Mesendoderm (in vitro differentiated cells): ENCODE results near the gene BDKRB2.

Experiments
- DNase-seq: peaks from one replicate; pipeline ENCODE4 v3.0.0; 2013
- H2AK5ac ChIP-seq: 2 replicates; pipeline ENCODE4 v1.6.1; 2013; ENCODE audit warnings: low read length, inconsistent platforms
- H2BK120ac ChIP-seq: 2 replicates; pipeline ENCODE4 v1.6.1; 2013; ENCODE audit warnings: low read depth, mild to moderate bottlenecking, low read length, moderate library complexity, mixed read lengths
- H2BK15ac ChIP-seq: replicated peaks from 2 replicates; pipeline ENCODE4 v1.6.1; 2013; ENCODE audit warnings: low read depth, mild to moderate bottlenecking, moderate library complexity
- H2BK5ac ChIP-seq: 2 replicates; pipeline ENCODE4 v1.6.1; 2013; ENCODE audit warnings: low read length, inconsistent platforms
- H3K18ac ChIP-seq: 2 replicates; pipeline ENCODE4 v1.6.1; 2013; ENCODE audit warnings: mild to moderate bottlenecking, low read length, mixed read lengths
- H3K23ac ChIP-seq: one replicate; pipeline ENCODE4 v1.6.1; 2013; ENCODE audit warnings: low read length
- H3K27ac ChIP-seq: 2 replicates; pipeline ENCODE4 v1.5.1; 2013; ENCODE audit warnings: low read depth, mild to moderate bottlenecking, inconsistent platforms, low read length, moderate library complexity
- H3K27me3 ChIP-seq: 2 replicates; pipeline ENCODE4 v1.6.1; 2013; ENCODE audit warnings: low read length, control low read depth, mild to moderate bottlenecking, inconsistent platforms; ENCODE audit not compliant: insufficient read depth, poor library complexity
- H3K36me3 ChIP-seq: 2 replicates; pipeline ENCODE4 v1.6.1; 2013; ENCODE audit warnings: low read length, inconsistent platforms; ENCODE audit not compliant: control insufficient read depth, insufficient read depth
- H3K4ac ChIP-seq: one replicate; pipeline ENCODE4 v1.6.1; 2013; ENCODE audit warnings: low read depth, mild to moderate bottlenecking, low read length, moderate library complexity
- H3K4me1 ChIP-seq: 2 replicates; pipeline ENCODE4 v1.6.1; 2013; ENCODE audit warnings: low read depth, low read length, inconsistent platforms; ENCODE audit not compliant: control insufficient read depth
- H3K4me2 ChIP-seq: 2 replicates; pipeline ENCODE4 v1.6.1; 2013; ENCODE audit warnings: low read length
- H3K4me3 ChIP-seq: 2 replicates; pipeline ENCODE4 v1.5.1; 2013; ENCODE audit warnings: mild to moderate bottlenecking, low read length
- H3K56ac ChIP-seq: one replicate; pipeline ENCODE4 v1.6.1; 2013; ENCODE audit warnings: low read length
- H3K79me1 ChIP-seq: 2 replicates; pipeline ENCODE4 v1.6.1; 2013; ENCODE audit warnings: low read length, inconsistent platforms
- H3K79me2 ChIP-seq: 2 replicates; pipeline ENCODE4 v1.6.1; 2013; ENCODE audit warnings: mild to moderate bottlenecking, low read length; ENCODE audit not compliant: control insufficient read depth, insufficient read depth
- H3K9ac ChIP-seq: 2 replicates; pipeline ENCODE4 v1.6.1; 2013; ENCODE audit warnings: low read length, inconsistent platforms
- H4K5ac ChIP-seq: one replicate; pipeline ENCODE4 v1.6.1; 2013; ENCODE audit warnings: low read length
- H4K8ac ChIP-seq: one replicate; pipeline ENCODE4 v1.6.1; 2013; ENCODE audit warnings: low read depth, mild to moderate bottlenecking, control low read depth, low read length, moderate library complexity
- WGBS: extraction: QIAGEN DNeasy Blood & Tissue Kit; methylation state at CpG from one replicate; pipeline ENCODE4 v1.1.7; 2013; ENCODE audit warnings: low lambda C conversion rate, missing lambda C conversion rate; ENCODE audit not compliant: insufficient coverage; ENCODE audit errors: extremely low coverage; 5-methylcytosine and 5-hydroxymethylcytosine counted together

BDKRB2 gene

DNA sequence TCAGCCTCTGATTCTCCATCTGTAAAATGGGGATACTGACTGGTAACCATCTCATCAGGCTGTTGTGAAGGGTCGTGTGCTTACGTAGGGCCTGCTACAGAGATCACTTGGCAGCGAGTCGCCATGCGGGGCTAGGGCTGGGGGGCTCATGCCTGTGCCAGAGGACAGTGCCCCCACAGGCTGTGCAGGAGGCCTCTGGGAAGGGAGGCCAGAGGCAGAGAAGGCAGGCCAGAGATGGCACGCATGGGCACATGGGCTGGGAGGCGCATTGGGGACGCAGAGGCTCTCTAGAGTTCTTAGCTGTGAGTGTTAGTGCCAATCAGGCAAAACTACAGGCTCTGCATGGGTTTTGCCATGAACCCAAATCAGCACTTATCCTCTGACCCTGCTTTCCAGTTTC is 3.5 kb upstream of the BDKRB2 start:
- no peak overlapping the region for H4K8ac ChIP-seq
- WGBS = no CpG with 5 or more reads among the region's 8 CpGs
- peaks cover 2% of the 10 kb centered on the region for H3K79me1 ChIP-seq
- H3K4me2 ChIP-seq = no peak overlapping the region
- H3K4me1 ChIP-seq = peaks cover 10% of the 10 kb centered on the region
- H3K27ac ChIP-seq = no peak overlapping the region
- no peak for DNase-seq
- no peak overlapping the region for H2BK5ac ChIP-seq
- no peak overlapping the region for H3K4ac ChIP-seq
- H3K79me2 ChIP-seq = no peaks in the 10 kb centered on the region
- H4K5ac ChIP-seq = no peak overlapping the region
- H3K9ac ChIP-seq = no peak overlapping the region
- H2AK5ac ChIP-seq = no peak overlapping the region
- no peak overlapping the region for H2BK15ac ChIP-seq
- H3K56ac ChIP-seq = no peak overlapping the region
- no peak overlapping the region for H3K23ac ChIP-seq
- H3K4me3 ChIP-seq = no peak overlapping the region
- no peaks in the 10 kb centered on the region for H3K27me3 ChIP-seq
- no peaks in the 10 kb centered on the region for H3K36me3 ChIP-seq
- no peak overlapping the region for H3K18ac ChIP-seq
- H2BK120ac ChIP-seq = no peak overlapping the region

GRCh38 chr14:96201965-96202364 is 2.7 kb upstream of the BDKRB2 start:
- no CpG with 5 or more reads among the region's 10 CpGs for WGBS
- Histone ChIP-seq H4K8ac (no peak overlapping the region), H3K79me1 (peaks cover 2% of the 10 kb centered on the region), H3K36me3 (no peaks in the 10 kb centered on the region), H3K27ac (no peak overlapping the region), H4K5ac (no peak overlapping the region), H3K79me2 (no peaks in the 10 kb centered on the region), H3K4me3 (no peak overlapping the region), H3K27me3 (no peaks in the 10 kb centered on the region), H3K4me2 (no peak overlapping the region), H3K9ac (no peak overlapping the region), H2BK120ac (no peak overlapping the region), H3K4me1 (peaks cover 10% of the 10 kb centered on the region), H3K18ac (no peak overlapping the region), H2BK15ac (no peak overlapping the region), H3K4ac (no peak overlapping the region), H2BK5ac (no peak overlapping the region), H2AK5ac (no peak overlapping the region), H3K56ac (no peak overlapping the region), H3K23ac (no peak overlapping the region)
- no peak for DNase-seq

DNA sequence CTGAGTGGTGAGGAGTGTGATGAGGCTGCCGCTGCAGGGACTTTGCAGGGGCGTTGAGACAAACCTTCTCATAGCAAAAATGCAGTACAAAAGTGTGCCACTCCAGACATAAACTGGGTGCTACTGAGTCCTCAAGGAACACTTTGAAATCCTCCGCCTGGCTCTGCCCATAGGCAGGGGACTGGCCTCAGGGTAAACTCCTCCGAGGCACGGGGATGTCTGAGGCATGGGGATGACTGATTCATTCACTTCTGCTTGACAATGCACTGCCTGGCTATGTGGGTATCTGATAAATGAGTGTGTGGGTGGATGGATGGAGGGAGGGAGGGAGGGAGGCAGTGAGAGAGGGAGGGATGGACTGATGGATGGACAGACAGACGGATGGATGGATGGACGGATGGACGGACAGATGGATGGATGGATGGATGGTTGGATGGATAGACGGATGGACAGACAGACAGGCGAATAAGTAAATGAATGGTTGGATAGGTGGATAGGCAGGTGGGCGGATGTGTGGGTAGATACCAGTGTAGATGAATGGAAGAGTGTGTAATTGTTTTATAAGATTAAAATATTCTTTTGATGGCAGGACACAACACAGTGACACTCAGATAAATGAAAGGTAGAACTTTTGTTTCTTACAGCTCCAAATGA is 2.1 kb upstream of the BDKRB2 start:
- DNase-seq = no peak
- Histone ChIP-seq H3K79me1 (peaks cover 2% of the 10 kb centered on the region), H3K4ac (no peak overlapping the region), H3K4me1 (peaks cover 10% of the 10 kb centered on the region), H3K56ac (no peak overlapping the region), H3K9ac (no peak overlapping the region), H3K27me3 (no peaks in the 10 kb centered on the region), H3K79me2 (no peaks in the 10 kb centered on the region), H3K4me2 (no peak overlapping the region), H4K8ac (no peak overlapping the region), H4K5ac (no peak overlapping the region), H3K23ac (no peak overlapping the region), H3K27ac (no peak overlapping the region), H2BK15ac (no peak overlapping the region), H3K4me3 (no peak overlapping the region), H2BK120ac (no peak overlapping the region), H3K36me3 (no peaks in the 10 kb centered on the region), H3K18ac (no peak overlapping the region), H2BK5ac (no peak overlapping the region), H2AK5ac (no peak overlapping the region)
- 100% methylated on average over 1 of the region's 11 CpGs for WGBS

- no CpG with 5 or more reads among the region's 3 CpGs for WGBS
- Histone ChIP-seq H2BK120ac (no peak overlapping the region), H3K4me3 (no peak overlapping the region), H3K23ac (no peak overlapping the region), H4K5ac (no peak overlapping the region), H3K56ac (no peak overlapping the region), H3K9ac (no peak overlapping the region), H2BK15ac (no peak overlapping the region), H3K27me3 (no peaks in the 10 kb centered on the region), H3K79me1 (peaks cover 2% of the 10 kb centered on the region), H2BK5ac (no peak overlapping the region), H2AK5ac (no peak overlapping the region), H3K4ac (no peak overlapping the region), H3K4me1 (peaks cover 10% of the 10 kb centered on the region), H4K8ac (no peak overlapping the region), H3K4me2 (no peak overlapping the region), H3K18ac (no peak overlapping the region), H3K79me2 (no peaks in the 10 kb centered on the region), H3K36me3 (no peaks in the 10 kb centered on the region), H3K27ac (no peak overlapping the region)
- DNase-seq = no peak
Measured at GRCh38 chr14:96203116-96203515, 1.5 kb upstream of the BDKRB2 start.

GRCh38 chr14:96203635-96204034 is 1.0 kb upstream of the BDKRB2 start:
- no peak overlapping the region for H3K4me3 ChIP-seq

More at GRCh38 chr14:96203635-96204034, 1.0 kb upstream of the BDKRB2 start:
- no peak overlapping the region for H3K23ac ChIP-seq
- H3K4ac ChIP-seq = no peak overlapping the region
- H3K4me1 ChIP-seq = peaks cover 9% of the 10 kb centered on the region
- H2BK120ac ChIP-seq = peak overlapping the region; percentile 19
- H3K9ac ChIP-seq = no peak overlapping the region
- no peak overlapping the region for H2BK15ac ChIP-seq
- H2BK5ac ChIP-seq = no peak overlapping the region
- H3K79me2 ChIP-seq = no peaks in the 10 kb centered on the region
- H3K79me1 ChIP-seq = peaks cover 2% of the 10 kb centered on the region
- H3K27me3 ChIP-seq = no peaks in the 10 kb centered on the region
- peak overlapping the region; percentile 91 for H3K56ac ChIP-seq
- WGBS = no CpG with 5 or more reads among the region's 1 CpG
- no peak for DNase-seq
- H3K4me2 ChIP-seq = no peak overlapping the region
- H3K27ac ChIP-seq = no peak overlapping the region
- no peak overlapping the region for H4K8ac ChIP-seq
- no peak overlapping the region for H3K18ac ChIP-seq
- H4K5ac ChIP-seq = no peak overlapping the region
- no peaks in the 10 kb centered on the region for H3K36me3 ChIP-seq
- no peak overlapping the region for H2AK5ac ChIP-seq
